ENCODE data around the gene GRIP2. TPM values are rescaled to one million over a fixed set of nuclear protein-coding genes. Genes with fewer than 3 reads are reported as not detected.

Gene GRIP2
- total RNA-seq, 4 donors from 2014 or later, result 0.77 to 8.0 (median 2.1) TPM

DNA sequence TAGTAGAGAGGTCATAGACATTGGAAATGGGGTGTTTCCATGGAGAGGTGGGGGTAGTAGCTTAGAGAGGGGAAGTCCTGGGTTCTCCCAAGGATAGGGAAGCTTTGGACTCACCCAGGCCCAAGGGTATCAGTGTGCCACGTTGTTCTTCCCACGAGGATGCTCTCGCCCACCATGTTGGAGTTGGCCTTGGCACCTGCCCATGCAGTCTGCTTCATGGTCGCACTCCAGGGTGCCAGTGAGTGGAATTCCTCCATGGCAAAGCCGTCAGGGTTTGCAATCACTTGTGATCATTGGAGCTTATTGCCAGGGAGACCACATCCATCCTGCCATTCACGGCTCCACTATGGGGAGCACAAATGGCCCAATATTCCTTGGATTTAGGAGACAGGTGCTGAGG, 60.6 kb downstream of the GRIP2 start:
- no peak for DNase-seq
- Histone ChIP-seq H3K27me3 (no peaks in the 10 kb centered on the region), H3K36me3 (no peaks in the 10 kb centered on the region), H3K9me3 (no peaks in the 10 kb centered on the region), H3K27ac (peak overlapping the region in 1 of 2 donors; percentile 65), H3K4me3 (no peak overlapping the region), H3K4me1 (peaks cover 25 to 31% of the 10 kb centered on the region in 2 donors)
- no peak for TF ChIP-seq POLR2A (IDR thresholded peaks at IDR 0.05)
- TF ChIP-seq CTCF (IDR thresholded peaks at IDR 0.05), result no peak
- intact Hi-C loops (cut with DNase I; ENCODE audit: low total_unique reads), result no loop called here

DNA sequence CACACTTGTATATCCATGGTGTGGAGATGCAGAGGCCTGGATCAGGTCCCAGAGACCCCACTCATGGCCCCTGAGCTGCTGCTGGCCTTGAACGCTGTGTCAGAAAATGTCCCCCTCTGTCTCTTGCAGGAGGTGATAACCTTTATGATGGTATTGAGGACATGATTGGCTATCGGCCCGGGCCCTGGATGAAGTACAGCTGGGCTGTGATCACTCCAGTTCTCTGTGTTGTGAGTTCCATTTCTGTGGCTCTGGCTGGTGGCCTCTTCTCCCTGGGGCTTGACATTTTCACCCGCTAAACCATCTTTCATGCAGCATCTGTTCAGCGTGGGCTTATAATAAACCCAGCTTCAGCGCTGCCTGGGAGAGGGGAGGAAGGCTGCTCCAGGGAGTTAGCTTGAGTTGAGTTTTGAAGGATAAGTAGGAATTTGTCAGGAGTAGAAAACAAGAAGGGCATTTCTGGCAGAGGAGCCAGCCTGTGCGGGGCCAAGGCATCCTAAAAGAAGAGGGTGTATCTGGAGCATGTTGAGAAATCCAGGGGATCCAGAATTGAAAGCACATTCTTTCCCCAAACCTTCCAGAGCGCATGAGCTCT, 61.1 kb downstream of the GRIP2 start:
- DNase-seq, result no peak
- Histone ChIP-seq H3K4me3 (no peak overlapping the region), H3K27me3 (no peaks in the 10 kb centered on the region), H3K4me1 (peaks cover 25 to 36% of the 10 kb centered on the region in 2 donors), H3K9me3 (no peaks in the 10 kb centered on the region), H3K36me3 (no peaks in the 10 kb centered on the region), H3K27ac (peak overlapping the region in 1 of 2 donors; percentile 65)
- intact Hi-C loops (cut with DNase I; ENCODE audit: low total_unique reads), result no loop called here
- TF ChIP-seq CTCF (IDR thresholded peaks at IDR 0.05), result no peak
- TF ChIP-seq POLR2A (IDR thresholded peaks at IDR 0.05), result no peak

DNA sequence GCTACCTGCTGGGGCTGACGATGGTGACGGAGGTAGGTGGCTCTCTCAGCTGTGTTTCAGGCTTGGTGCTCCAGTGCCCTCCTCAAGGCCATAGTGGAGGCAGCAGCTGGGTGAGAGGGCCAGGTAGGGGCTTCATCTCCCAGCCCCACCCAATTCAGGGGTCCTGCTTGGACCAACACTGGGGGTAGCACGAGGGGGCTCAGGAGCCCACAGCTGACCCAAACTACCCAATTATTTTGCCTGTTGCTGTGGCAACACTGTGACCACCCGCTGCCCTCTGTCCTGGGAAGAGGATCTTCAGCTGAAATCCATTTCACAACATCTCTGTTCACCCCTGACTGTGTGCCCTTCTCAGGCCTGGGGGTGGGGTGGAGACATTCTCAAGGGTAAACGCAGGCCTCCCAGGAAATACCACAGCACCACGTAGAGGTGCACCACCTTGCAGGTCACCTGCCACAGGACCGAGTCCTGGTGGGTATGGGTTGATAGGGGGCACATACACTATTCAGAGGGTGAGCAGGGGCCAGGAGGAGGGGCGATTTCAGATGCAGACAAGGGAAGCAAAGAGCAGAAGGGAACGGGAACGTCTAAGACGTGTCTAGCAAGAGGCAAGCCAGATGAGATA, 62.7 kb downstream of the GRIP2 start:
- Histone ChIP-seq H3K9me3 (no peaks in the 10 kb centered on the region), H3K27ac (peak overlapping the region in 1 of 2 donors; percentile 40), H3K27me3 (no peaks in the 10 kb centered on the region), H3K4me1 (peaks cover 30 to 40% of the 10 kb centered on the region in 2 donors), H3K4me3 (no peak overlapping the region), H3K36me3 (no peaks in the 10 kb centered on the region)
- no peak for DNase-seq
- intact Hi-C loops (cut with DNase I; ENCODE audit: low total_unique reads), result no loop called here
- TF ChIP-seq POLR2A (IDR thresholded peaks at IDR 0.05) (no peak), CTCF (IDR thresholded peaks at IDR 0.05) (no peak)

DNA sequence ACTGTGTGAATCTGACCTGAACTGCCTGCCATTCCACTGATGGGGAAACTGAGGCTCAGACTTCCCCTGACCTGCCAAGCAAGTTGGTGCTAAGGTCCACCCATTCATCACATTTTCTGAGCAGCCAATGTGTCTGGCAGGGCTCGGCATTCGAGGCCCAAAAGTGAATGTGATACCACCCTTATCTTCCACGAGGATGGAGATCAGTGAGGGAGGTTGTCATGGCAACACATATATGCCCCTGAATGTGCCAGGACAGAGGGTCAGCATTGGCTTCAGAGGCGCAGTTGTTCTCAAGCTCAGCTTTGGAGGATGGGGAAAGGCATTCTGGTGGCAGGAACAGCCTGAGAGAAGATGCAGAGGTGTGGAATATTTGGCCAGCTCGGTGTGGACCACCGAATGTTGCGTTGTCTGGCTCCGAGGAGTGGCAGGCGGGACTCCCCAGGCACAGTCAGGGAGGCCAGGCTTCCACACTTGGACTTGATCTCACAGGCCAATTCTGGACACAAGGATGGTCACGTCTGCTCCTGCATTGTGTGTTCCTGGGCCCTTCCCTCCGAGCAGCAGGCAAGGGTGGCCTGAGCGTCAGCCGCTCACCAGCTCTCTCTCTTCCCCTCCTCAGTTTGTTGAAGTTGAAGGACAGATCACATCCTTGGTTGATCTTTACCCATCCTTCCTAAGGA, 63.4 kb downstream of the GRIP2 start:
- no peaks in the 10 kb centered on the region for H3K36me3 ChIP-seq

More for the DNA sequence above, 63.4 kb downstream of the GRIP2 start:
- DNase-seq, result no peak
- H3K4me3 ChIP-seq, result no peak overlapping the region
- peak overlapping the region in 1 of 2 donors; percentile 40 for H3K27ac ChIP-seq
- H3K27me3 ChIP-seq, result no peaks in the 10 kb centered on the region
- H3K9me3 ChIP-seq, result no peaks in the 10 kb centered on the region
- no peak for TF ChIP-seq POLR2A (IDR thresholded peaks at IDR 0.05)
- no peak for TF ChIP-seq CTCF (IDR thresholded peaks at IDR 0.05)
- intact Hi-C loops (cut with DNase I; ENCODE audit: low total_unique reads), result no loop called here
- H3K4me1 ChIP-seq, result peaks cover 23 to 39% of the 10 kb centered on the region in 2 donors
